ENCODE results near the gene VSTM4.

VSTM4 gene

GRCh38 chr10:49068672-49069217 is 46.6 kb downstream of the VSTM4 start:
- TF ChIP-seq EP300 (IDR thresholded peaks at IDR 0.05; ENCODE audit: borderline replicate concordance) (no peak), ZBTB7A (IDR thresholded peaks at IDR 0.05; ENCODE audit: low read depth) (no peak), RAD21 (IDR thresholded peaks at IDR 0.05; ENCODE audit: low read depth) (no peak)

GRCh38 chr10:49068209-49068608 is 47.1 kb downstream of the VSTM4 start:
- TF ChIP-seq NFIC (IDR thresholded peaks at IDR 0.05) = no peak
- TF ChIP-seq TAF1 (IDR thresholded peaks at IDR 0.05; ENCODE audit: low read depth) = no peak
- TF ChIP-seq MAX (IDR thresholded peaks at IDR 0.05) = no peak
- TF ChIP-seq CEBPB (IDR thresholded peaks at IDR 0.05) = no peak
- TF ChIP-seq USF1 (IDR thresholded peaks at IDR 0.05) = no peak
- TF ChIP-seq TEAD4 (IDR thresholded peaks at IDR 0.05) = no peak
- TF ChIP-seq TCF12 (IDR thresholded peaks at IDR 0.05; ENCODE audit: low read depth) = no peak
- TF ChIP-seq YY1 (IDR thresholded peaks at IDR 0.05; ENCODE audit: low read depth) = no peak
- TF ChIP-seq CREB1 (IDR thresholded peaks at IDR 0.05; ENCODE audit: low read depth) = no peak
- no peak for TF ChIP-seq ZBTB7A (IDR thresholded peaks at IDR 0.05; ENCODE audit: low read depth)
- TF ChIP-seq RAD21 (IDR thresholded peaks at IDR 0.05; ENCODE audit: low read depth) = no peak
- TF ChIP-seq FOXM1 (IDR thresholded peaks at IDR 0.05; ENCODE audit: borderline replicate concordance, low read depth) = no peak
- TF ChIP-seq EP300 (IDR thresholded peaks at IDR 0.05; ENCODE audit: borderline replicate concordance) = no peak
- no peak for TF ChIP-seq EGR1 (IDR thresholded peaks at IDR 0.05)
- TF ChIP-seq REST (IDR thresholded peaks at IDR 0.05; ENCODE audit: low read depth) = no peak

GRCh38 chr10:49066944-49067730 is 48.2 kb downstream of the VSTM4 start:
- no peak for TF ChIP-seq RAD21 (IDR thresholded peaks at IDR 0.05; ENCODE audit: low read depth)

- TF ChIP-seq CREB1 (IDR thresholded peaks at IDR 0.05; ENCODE audit: low read depth) = no peak
- no peak for TF ChIP-seq REST (IDR thresholded peaks at IDR 0.05; ENCODE audit: low read depth)
- TF ChIP-seq RAD21 (IDR thresholded peaks at IDR 0.05; ENCODE audit: low read depth) = no peak
- TF ChIP-seq TAF1 (IDR thresholded peaks at IDR 0.05; ENCODE audit: low read depth) = no peak
- no peak for TF ChIP-seq FOXM1 (IDR thresholded peaks at IDR 0.05; ENCODE audit: borderline replicate concordance, low read depth)
- TF ChIP-seq ZBTB7A (IDR thresholded peaks at IDR 0.05; ENCODE audit: low read depth) = no peak
- no peak for TF ChIP-seq MAX (IDR thresholded peaks at IDR 0.05)
- TF ChIP-seq EGR1 (IDR thresholded peaks at IDR 0.05) = no peak
- TF ChIP-seq USF1 (IDR thresholded peaks at IDR 0.05) = no peak
- TF ChIP-seq TEAD4 (IDR thresholded peaks at IDR 0.05) = no peak
- no peak for TF ChIP-seq CEBPB (IDR thresholded peaks at IDR 0.05)
Observed at GRCh38 chr10:49062229-49062628, 53.1 kb downstream of the VSTM4 start.

- TF ChIP-seq NFIC (IDR thresholded peaks at IDR 0.05) (no peak), EP300 (IDR thresholded peaks at IDR 0.05; ENCODE audit: borderline replicate concordance) (no peak), CREB1 (IDR thresholded peaks at IDR 0.05; ENCODE audit: low read depth) (no peak), RAD21 (IDR thresholded peaks at IDR 0.05; ENCODE audit: low read depth) (no peak), TEAD4 (IDR thresholded peaks at IDR 0.05) (no peak), USF1 (IDR thresholded peaks at IDR 0.05) (no peak), CEBPB (IDR thresholded peaks at IDR 0.05) (no peak), REST (IDR thresholded peaks at IDR 0.05; ENCODE audit: low read depth) (no peak), EGR1 (IDR thresholded peaks at IDR 0.05) (no peak), YY1 (IDR thresholded peaks at IDR 0.05; ENCODE audit: low read depth) (no peak), FOXM1 (IDR thresholded peaks at IDR 0.05; ENCODE audit: borderline replicate concordance, low read depth) (no peak), ZBTB7A (IDR thresholded peaks at IDR 0.05; ENCODE audit: low read depth) (no peak), MAX (IDR thresholded peaks at IDR 0.05) (no peak), TCF12 (IDR thresholded peaks at IDR 0.05; ENCODE audit: low read depth) (no peak), TAF1 (IDR thresholded peaks at IDR 0.05; ENCODE audit: low read depth) (no peak)
Observed at GRCh38 chr10:49061667-49062066, 53.7 kb downstream of the VSTM4 start.

All from Ishikawa (cell line).